GM19438 (cell line): ENCODE data around the gene THOC5.
"Not testable (repeated sequence)": the region's sequence is repeated elsewhere in the genome, so short reads cannot be mapped to it uniquely, and the experiment has no call there.

Experiments
- ATAC-seq: cut with Tn5 transposase; IDR thresholded peaks from one replicate; pipeline ENCODE4 v1.9.1; 2021; ENCODE audit warnings: low read depth; ENCODE audit not compliant: unreplicated experiment

The THOC5 gene

DNA sequence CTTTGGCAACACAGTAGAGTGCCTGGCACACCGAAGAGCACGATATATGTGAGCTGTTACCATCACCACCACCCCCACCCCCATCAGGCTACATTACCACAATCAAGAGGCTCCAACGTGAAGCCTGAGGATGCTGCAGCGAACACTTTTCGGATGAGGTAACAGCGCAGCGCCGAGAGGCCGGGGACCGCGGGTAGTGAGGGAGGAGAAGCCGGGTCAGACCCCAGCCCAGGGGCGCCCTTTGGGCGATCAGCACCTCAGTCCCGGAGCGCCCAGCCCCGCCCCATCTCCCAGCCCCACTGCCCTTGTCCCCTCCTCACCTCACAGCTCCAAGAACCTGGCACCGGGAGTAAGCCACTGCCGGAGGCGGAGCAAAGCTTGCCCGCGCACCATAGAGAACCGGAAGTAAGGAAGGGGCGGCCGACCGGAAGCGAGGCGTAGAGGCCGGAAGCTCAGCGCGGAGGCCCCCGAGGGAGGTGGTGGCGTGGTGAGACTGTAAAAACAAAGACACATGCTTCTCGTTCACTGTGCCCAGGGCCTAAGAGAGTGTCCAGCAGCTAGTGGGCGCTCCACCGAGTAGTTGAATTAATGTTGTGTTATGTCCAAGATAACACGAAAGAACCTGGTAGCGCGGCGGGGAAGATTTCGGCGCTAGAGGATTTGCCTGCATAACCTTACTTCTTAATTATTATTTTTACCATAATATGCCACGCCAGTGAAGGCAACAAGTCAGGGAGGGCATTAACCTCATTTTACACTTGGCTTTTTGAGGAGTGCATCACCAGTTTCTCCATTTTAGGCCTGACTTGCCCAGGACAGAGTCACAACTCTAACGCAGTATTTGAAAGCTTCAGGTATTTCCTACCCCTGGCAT, at the start of gene THOC5:
Gene THOC5, minus strand, starts transcription at position 407 of the 874 bp plus-strand sequence. CDS start 4,610 bp downstream, outside the sequence.
- peak; percentile 96 for ATAC-seq

DNA sequence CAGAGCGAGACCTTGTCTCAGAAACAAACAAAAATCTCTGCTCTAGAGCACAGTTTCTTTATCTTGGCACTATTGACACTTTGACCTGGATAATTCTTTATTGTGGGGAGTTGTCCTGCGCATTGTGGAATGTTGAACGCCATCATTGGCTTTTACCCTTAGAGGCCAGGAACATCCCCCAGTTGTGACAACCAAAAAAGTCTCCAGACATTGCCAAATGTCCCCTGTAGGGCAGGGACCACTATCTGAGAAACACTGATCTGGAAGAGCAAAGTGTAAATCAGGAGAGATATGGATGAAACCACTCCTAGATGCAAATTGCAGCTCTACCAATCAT, 45.1 kb upstream of the THOC5 start:
- ATAC-seq = no peak

DNA sequence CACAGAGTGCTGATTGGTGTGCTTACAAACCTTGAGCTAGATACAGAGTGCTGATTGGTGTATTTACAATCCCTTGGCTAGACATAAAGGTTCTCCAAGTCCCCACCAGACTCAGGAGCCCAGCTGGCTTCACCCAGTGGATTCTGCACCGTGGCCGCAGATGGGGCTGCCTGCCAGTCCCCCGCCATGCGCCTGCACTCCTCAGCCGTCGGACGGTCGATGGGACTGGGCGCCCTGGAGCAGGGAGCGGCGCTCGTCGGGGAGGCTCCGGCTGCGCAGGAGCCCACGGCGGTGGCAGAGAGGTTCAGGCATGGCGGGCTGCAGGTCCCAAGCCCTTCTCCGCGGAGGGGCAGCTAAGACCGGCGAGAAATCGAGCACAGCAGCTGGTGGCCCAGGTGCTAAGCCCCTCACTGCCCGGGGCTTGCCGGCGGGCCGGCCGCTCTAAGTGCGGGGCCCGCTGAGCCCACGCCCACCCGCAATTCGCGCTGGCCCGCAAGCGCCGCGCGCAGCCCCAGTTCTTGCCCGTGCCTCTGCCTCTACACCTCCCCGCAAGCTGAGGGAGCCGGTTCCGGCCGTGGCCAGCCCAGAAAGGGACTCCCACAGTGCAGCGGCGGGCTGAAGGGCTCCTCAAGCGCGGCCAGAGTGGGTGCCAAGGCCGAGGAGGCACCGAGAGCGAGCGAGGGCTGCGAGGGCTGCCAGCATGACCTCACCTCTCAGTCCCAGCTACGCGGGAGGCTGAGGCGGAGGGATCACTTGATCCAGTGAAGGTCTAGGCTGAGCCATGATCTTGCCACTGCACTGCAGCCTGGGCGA, 44.5 kb upstream of the THOC5 start:
- not testable (repeated sequence) for ATAC-seq

DNA sequence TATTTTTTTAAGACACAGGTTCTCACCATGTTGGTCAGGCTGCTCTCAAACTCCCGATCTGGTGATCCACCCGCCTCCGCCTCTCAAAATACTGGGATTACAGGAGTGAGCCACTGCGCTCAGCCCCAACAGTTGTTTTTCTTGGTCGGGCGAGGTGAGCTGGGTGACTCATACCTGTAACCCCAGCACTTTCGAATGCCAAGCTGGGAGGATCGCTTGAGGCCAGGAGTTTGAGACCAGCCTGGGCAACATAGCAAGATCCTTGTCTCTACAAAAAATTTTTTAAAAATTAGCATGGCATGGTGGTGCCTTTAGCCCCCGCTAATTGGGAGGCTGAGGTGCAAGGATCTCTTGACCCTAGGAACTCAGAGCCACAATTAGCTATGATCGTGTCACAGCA, 42.9 kb upstream of the THOC5 start:
- no peak for ATAC-seq

DNA sequence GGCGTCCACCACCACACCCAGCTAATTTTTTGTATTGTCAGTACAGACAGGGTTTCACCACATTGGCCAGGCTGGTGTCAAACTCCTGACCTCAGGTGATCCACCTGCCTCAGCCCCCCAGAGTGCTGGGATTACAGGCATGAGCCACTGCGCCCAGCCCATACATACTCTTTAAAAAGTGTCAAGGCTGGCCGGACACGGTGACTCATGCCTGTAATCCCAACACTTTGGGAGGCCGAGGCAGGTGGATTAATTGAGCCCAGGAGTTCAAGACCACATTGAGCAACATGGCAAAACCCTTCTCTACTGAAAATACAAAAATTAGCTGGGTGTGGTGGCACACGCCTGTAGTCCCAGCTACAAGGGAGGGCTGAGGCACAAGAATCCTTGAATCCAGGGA, 40.9 kb upstream of the THOC5 start:
- ATAC-seq = not testable (repeated sequence)

DNA sequence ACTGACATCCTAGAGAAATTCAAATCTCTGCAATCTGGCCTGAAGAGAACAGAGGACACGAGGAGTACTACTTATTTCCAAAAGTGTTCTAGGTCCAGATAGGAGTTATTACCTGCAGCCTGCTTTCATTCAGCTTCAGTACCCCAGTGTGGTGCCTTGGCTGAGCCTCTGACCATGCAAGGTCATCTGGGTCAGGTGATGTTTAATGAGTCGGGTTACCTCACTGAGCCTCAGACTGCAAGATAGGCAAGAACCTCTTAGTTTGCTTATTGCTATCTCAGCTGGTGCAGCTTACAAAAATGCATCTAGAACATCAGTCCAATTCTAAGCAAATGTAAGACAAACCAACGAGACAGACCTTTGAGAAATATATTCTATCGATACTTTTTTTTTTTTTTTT, 40.4 kb upstream of the THOC5 start:
- ATAC-seq = no peak

DNA sequence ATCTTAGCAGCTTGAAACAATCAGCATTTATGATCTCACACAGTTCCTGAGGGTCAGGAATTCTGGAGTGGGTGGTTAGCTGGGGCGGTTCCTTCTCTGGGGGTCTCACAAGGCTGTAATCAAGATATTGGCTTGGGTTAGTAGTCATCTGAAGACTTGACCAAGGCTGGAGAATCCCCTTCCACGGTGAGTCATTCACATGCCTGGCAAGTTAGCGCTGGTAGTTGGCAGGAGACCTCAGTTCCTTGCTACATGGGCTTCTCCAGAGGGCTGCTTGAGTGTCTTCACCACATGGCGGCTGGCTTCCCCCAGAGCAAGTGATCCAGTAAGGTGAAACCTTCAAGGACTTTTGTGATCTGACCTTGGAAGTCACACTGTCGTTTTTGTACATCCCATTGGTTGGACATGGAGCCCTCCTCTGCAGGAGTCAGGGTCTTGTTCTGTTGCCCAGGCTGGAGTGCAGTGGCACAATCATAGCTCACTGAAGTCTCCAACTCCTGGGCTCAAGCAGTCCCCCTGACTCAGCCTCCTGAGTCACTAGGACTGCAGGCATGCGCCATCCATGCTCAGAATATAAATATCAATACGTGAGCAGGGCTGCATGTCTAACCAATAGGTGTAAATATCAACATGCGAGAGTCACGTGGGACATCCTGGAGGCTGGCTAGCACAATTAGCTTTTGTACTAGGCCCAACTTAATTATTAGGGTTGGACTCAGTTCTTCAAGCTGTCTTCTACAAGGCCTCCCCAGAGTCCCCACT, 34.6 kb upstream of the THOC5 start:
- no peak for ATAC-seq

DNA sequence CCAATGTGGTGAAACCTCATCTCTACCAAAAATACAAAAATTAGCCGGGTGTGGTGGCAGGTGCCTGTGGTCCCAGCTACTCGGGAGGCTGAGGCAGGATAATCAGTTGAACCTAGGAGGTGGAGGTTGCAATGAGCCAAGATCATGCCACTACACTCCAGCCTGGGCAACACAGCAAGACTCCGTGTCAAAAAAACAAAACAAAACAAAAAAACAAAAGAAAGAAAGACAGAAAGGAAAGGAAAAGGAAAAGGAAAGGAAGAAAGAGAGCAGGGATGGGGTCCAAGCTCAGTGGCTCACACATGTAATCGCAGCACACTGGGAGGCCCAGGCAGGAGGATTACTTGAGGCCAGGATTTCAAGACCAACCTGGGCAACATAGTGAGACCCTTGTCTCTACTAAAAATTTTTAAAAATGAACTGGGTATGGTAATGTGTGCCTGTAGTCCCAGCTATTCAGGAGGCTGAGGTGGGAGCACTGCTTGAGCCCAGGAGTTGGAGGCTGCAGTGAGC, 32.7 kb upstream of the THOC5 start:
- not testable (repeated sequence) for ATAC-seq

DNA sequence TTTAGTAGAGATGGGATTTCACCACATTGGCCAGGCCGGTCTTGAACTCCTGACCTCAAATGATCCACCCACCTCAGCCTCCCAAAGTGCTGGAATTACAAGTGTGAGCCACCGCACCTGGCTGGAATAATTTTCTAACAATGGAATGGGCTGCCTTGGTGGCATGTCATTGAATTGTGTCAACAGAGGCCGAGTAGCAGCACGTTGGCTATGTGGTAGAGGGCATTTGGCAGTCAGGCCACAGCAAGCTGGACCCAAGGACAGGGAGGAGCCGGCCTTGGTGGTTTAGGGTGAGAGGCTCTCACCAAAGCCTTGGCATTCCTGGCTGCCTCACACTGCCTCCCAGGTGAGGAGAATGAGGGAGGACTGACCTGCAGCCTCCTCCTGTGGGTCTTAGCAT, 31.4 kb upstream of the THOC5 start:
- ATAC-seq = no peak

DNA sequence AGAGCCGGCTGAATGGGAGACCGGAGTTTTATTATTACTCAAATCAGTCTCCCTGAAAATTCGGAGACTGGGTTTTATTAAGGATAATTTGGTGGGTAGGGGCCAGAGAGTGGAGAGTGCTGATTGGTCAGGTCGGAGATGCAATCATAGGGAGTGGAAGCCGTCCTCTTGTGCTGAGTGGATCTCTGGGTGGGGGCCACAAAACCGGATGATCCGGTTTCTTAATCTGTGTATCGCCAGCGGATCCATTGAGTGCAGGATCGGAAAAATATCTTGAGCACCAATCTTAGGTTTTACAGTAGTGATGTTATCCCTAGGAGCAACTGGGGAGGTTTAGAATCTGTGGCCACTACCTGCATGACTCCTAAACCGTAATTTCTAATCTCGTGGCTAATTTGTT, 28.2 kb upstream of the THOC5 start:
- no peak for ATAC-seq

DNA sequence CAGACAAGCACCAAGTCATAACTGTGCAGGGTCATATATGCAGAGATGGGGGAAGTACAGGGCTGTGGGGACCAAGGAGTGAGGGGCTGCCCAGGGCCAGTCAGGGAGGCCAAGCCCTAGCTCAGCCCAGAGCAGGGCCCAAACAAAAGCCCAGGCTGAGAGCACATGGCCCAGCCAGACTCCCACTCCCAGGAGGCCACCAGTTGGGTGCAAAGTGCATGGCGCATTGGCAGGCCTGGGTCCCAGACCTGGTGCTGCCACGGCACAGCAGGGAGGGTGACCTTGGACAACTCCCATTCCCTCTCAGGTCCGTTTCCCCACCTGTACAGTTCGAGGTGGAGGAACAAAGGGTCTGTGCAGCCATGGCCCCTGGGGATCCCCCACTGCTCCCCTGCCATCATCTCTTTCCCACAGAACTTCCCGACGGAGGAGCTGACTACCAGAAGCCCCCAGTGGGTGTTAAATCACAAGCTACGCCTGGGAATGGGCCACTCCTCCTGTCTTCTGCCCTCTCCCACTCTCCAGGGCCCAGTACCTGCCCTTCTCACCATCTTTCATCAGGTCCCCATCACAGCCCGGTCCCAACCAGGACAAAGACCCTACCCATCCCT, 26.7 kb upstream of the THOC5 start:
- no peak for ATAC-seq

DNA sequence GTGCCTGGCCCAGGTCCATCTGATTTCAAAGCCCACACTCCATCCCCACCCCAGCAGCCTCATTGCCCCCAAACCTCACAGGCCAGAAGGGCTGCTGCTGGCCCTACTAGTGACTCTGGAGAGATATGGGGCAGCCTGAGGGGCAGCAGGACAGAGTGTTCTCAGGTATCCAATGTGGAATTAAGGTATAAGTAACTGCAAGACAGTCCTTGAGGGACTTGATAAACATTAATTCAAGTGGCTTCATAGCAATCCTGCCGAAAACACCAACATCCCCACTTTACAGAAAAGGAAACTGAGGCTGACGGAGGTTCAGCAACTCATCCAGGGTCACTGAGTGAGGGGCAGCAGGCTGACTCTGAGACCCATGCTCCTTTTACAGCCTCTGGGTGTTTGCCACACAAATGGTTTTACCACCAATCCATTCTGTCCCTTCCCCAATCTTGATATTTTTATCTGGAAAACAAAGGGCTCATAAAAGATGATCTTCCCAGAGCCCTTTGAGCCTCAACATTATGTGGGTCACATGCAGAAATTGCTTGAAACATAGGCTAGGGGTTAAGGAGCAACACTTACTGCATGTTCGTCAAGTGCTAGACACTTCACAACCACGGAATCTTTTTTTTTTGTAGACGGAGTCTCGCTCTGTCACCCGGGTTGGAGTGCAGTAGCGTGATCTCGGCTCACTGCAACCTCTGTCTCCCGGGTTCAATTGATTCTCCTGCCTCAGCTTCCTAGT, 25.1 kb upstream of the THOC5 start:
- ATAC-seq = no peak

DNA sequence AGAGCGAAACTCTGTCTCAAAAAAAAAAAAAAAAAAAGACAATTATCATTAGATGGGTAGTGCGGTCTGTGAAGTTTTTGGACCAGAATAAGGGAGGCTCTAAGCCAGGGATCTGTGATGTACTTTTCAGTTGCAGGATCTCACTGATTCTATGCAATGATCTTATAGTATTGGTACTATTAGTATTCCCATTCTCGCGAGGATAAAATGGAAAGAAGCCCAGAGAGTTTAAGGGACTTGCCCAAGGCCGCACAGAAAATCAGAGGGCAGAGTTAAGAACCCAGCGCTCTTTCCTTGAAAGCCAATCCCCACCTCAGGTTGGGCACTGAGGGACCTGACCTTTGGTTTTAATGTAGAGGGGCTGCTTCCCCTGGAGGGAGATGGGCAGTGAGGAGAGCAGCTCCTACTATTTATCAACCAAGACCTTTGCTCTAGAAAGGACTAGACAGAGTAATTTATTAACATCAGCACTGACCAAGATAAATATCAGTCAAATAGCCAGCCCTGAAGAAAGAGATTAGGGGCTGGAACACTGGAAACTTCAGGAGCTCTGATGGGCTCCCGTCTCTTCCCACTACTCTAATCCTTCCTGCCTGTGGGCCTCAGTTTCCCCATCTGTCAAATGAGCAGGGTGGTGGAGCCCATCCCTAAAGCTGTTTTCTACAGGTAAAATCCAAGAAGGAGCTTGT, 21.3 kb upstream of the THOC5 start:
- no peak for ATAC-seq

DNA sequence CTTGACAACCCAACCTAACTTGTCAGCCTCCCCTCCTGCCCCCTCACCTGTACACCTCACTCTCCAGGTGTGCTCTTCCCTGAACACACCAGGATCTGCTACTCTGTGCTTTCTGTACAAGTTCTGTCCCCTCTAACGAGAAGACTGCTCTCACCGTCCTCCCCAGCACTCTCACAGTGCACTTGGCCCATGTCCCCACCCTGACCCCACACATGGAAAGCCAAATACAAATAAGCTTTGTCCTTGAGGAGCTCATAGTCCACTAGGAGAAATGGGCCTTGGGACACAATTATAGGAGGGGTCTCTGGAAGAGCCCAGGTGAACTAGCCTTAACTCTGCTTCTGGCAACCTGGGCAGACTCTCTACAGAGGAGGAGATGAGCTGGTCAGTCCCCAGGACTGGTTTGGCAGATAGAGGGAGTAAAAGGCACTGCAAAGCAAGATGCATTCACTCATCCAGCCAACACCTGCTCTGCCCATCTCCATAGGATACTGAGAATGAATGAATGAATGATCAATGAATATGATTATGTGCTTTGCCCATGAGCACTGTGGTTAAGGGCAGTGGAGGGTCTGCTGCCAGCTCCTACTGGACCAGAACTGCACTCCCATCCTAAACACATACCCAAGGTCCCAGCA, 17.5 kb upstream of the THOC5 start:
- no peak for ATAC-seq

DNA sequence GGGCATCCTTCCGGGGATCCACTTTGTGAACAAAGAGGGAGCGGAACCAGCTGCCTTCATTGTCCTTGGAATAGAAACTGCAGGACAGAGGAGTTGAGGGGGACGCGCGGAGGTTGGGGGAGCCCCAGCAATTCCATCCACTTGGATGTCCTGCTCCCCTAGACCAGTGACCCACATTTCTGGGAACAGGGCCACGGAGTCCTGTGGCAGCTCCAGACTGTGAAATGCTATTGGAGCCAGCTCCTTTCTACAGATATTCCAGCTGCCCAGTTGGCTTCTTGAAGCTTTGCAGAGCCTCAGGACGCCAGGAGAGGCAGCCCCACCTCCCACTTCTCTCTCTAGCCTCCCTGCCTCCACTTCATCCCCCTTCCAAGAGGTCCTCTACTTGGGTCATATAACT, 16.9 kb upstream of the THOC5 start:
- no peak for ATAC-seq

DNA sequence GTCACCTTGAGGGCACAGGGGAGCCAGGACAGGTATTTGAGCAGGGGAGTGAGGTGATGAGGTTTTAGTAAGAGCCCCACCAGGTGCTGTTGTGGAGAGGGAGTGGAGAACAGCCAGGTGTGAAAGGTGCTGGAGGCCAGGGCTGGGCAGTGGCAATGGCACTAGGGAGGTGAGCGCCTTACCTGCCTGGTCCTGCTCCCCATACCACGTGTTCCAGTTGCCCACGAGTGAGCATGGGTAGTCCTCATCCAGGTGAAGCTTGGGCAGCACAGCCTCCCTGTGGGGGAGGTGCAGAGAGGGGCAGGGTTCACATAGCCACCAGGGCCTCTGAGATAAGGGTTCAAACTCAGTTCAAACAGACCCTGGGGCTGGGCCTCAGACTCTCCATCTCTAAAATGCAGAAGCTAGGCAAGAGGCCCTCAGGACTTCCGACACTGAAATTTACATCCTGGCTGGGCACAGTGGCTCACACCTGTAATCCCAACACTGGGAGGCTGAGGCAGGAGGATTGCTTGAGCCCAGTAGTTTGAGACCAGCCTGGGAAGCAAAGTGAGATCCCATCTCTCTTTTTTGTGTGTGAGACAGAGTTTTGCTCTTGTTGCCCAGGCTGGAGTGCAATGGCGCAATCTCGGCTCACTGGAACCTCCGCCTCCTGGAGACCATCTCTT, 15.6 kb upstream of the THOC5 start:
- ATAC-seq = no peak

DNA sequence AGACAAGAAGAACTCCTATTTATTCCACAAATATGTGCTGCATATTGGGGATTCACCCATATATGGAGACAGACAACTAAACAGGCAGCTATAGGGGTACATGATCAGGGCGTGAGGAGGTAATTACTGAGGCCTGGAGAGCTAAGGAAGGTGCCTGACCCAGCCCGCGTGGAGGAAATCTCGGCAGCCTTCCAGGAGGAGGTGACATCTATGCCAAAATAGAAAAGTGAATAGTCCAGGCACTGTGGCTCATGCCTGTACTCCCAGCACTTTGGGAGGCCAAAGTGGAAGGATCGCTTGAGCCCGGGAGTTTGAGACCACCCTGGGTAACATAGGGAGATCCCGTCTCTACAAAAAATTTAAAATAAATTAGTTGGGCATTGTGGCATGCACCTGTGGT, 13.8 kb upstream of the THOC5 start:
- ATAC-seq = no peak

DNA sequence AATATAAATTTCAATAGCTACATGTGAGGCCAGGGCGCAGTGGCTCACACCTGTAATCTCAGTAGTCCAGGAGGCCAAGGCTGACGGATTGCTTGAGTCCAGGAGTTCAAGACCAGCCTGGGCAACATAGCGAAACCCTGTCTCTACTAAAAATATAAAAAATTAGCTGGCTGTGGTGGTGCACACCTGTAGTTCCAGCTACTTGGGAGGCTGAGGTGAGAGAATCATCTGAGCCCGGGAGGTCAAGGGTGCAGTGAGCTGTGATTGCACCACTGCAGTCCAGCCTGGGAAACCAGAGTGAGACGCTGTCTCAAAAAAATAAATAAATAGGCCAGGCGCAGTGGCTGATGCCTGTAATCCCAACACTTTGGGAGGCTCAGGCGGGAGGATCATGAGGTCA, 13.0 kb upstream of the THOC5 start:
- not testable (repeated sequence) for ATAC-seq
